Tibial nerve (tissue), 3 donors: ENCODE data around the gene ARID4B.

ENCODE experiments used
- CTCF ChIP-seq, 5 experiments: fragments of 200-600 bp in 3 of 5; fragments of 450-650 bp in 2 of 5; sonication (generic) in 3 of 5; IDR thresholded peaks; one replicate each; pipeline ENCODE4 v1.5.1; 2016 to 2019; ENCODE audit warnings: antibody characterized with exemption in 5 of 5, mild to moderate bottlenecking in 3 of 5, moderate library complexity in 2 of 5
- POLR2A ChIP-seq, 2 donors: fragments of 450-650 bp; IDR thresholded peaks; one replicate each; pipeline ENCODE4 v1.6.1; 2017; ENCODE audit warnings: antibody characterized with exemption in 2 of 2, mild to moderate bottlenecking in 2 of 2, moderate library complexity in 2 of 2

DNA sequence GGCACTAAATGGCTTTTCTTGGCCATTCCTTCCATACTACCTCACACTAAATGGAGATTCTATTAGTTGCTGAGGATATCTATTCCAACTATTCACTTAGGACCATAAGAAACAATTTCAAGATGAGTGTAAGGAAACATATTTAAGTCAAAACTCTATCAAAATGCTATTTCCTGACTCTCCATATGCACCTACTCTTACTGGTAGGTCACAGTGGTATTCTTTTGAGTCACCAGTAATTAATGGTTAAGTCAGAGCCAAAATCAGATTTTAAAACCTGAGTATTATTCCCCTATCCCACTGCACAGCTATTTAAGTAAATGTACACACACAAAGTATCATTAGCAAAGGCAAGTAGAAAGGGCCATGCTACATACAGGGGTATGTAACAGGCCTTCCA is 50.3 kb downstream of the ARID4B start:
- no peak for TF ChIP-seq CTCF (IDR thresholded peaks at IDR 0.05)
- TF ChIP-seq POLR2A (IDR thresholded peaks at IDR 0.05), result no peak
